HG03469 (cell line): Measurements from ENCODE around the gene C22orf23.

Source experiments
- ATAC-seq: cut with Tn5 transposase; IDR thresholded peaks from one replicate; pipeline ENCODE4 v1.9.1; 2021; ENCODE audit warnings: mild to moderate bottlenecking, moderate library complexity, moderate number of reproducible peaks; ENCODE audit not compliant: unreplicated experiment

The C22orf23 gene

DNA sequence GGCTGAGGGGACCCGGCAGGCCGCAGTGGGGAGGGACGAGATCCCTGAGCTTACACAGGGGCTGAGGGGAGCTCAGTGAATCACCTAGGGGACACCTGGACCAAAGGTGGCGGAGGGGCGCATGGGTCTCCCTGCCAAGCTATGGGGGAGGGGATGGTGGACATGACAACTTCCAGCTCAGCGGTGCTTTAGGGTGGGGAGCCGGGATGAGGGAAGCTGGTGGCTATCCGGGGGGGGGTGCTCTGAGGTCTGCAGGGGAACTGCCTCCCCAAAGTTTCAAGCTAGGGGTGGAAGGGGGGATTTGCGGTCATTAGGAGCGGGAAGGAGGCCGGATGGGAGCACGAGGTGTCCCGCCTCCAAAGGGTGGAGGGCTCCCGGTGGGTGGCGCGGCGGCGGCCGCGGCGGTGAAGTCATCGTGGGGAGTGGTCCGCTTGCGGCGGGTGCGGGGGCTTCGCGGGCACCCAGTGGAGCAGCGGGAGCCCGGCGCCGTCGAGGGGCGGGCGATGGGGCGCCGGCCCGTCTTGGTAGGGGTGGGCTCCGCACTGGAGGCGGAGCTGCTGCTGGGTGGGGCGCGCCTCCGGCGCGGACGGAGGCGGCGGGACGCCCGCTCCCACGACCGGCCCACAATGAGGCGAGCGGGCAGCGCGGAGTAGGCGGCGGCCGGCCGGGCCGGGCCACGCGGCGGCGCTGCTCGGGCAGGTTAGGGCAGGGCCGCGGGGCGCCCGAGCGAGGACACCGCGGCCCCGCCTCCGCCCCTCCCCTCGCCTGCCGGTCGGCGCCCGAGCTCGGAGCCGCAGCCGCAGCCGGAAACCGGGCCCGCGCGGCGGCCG, 47.7 kb downstream of the C22orf23 start, which contains the start of gene MICALL1:
Gene MICALL1 (plus strand): TSS at position 764 of the 830 bp plus-strand sequence. CDS start 126 bp downstream, outside the sequence.
- peak; percentile 46 for ATAC-seq

DNA sequence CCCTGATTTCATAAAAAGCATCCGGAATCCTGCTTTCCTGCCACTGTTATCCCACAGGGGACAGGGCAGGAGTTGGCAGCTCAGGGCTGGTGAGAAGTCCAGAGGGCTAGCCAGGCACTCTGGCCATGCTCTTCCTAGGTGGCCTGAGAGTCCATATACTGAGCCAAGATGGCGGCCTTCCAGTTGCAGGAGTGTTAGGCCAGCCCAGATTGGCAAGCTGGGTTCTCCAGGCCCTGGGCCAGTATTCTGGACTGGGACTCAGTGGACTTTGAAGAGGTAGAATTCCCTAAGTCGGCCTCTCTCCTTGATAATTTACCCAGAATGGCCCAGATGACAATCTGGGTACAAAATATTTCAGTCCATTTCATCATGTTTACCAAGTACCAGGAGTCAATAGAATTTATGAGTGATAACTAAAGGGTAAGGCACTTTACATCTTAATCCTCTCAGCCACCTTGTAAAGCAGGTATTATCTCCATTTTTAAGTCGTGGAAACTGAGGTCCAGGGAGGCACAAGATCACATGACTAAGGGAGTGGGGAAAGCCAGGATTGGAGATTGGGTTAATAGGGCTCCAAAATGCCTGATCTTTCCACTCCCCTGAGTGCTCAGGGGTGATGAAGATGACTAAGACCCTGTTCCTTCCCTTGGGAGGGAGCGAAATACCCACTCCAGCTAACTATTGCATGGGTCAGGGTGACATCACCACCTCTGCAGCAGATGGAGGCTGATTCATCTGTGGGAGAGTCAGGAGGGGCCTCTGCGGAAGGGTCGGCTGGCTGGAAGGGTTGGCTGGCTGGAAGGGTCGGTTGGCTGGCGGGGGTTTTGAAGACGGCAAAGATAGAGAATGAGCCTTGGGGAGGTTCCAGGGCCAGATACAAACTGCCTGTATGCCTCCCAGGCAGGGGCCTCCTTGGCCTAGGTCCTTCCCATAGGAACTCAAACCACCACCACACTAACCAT, 48.5 kb downstream of the C22orf23 start:
- ATAC-seq, result no peak

- ATAC-seq, result no peak
Measured at GRCh38 chr22:37898441-37899181, 54.8 kb downstream of the C22orf23 start.

- ATAC-seq, result no peak
Measured at GRCh38 chr22:37897807-37898206, 55.6 kb downstream of the C22orf23 start.

GRCh38 chr22:37896939-37897338, 56.5 kb downstream of the C22orf23 start:
- no peak for ATAC-seq

- ATAC-seq, result peak; percentile 48
Measured at GRCh38 chr22:37896181-37896592, 57.2 kb downstream of the C22orf23 start.

DNA sequence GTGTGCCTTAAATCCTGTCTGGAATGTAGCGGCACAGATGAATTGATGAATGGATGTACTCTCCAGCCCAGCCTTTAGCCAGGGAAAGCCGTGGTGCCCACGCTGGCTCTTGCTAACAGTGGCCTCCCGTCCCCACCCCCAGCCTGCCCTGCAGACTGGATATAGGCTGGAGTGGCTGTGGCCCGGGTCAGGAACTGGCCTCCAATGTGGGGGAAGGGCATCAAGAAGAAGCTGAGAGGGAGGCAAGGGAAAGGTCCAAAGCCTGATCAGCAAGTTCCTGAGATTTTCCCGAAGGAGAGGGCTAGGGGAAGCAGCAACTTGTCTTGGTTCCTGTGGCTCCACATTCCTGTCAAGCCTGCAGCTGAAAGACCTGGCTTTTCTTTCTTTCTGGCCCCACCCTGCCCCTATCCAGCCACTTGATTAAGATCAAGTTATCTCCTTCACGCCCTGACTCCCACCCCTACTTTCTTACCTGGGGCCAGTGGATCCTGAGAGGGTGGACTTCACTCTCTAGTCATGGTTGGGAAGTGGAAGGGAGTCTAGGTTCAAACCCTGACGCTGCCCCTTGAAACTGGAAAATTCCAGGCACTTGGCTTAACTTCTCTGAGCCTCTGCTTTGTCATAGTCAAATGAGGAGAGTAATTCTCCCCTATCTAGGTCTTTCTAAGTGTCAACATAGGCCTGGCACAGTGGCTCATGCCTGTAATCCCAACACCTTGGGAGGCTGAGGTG, 58.3 kb downstream of the C22orf23 start:
- ATAC-seq, result no peak

- ATAC-seq, result no peak
Measured at GRCh38 chr22:37893583-37893983, 59.8 kb downstream of the C22orf23 start.
